HL-60/S4 treated with phorbol 12-myristate 13-acetate at 8.2 ng/mL for 4 days and 3 days (cell line): ENCODE data around the gene ABHD12B.
"Not testable (repeated sequence)": the region's sequence is repeated elsewhere in the genome, so short reads cannot be mapped to it uniquely, and the experiment has no call there.

Experiments used
- in situ Hi-C: fragments of 300-500 bp; cut with MboI; formaldehyde crosslinking; loops from 2 replicates; pipeline ENCODE4 v1.15.0; 2022; ENCODE audit warnings: low sequenced_read_pairs

ABHD12B gene

GRCh38 chr14:50932156-50932555, 60.3 kb downstream of the ABHD12B start:
- in situ Hi-C loops, result no loop called here

DNA sequence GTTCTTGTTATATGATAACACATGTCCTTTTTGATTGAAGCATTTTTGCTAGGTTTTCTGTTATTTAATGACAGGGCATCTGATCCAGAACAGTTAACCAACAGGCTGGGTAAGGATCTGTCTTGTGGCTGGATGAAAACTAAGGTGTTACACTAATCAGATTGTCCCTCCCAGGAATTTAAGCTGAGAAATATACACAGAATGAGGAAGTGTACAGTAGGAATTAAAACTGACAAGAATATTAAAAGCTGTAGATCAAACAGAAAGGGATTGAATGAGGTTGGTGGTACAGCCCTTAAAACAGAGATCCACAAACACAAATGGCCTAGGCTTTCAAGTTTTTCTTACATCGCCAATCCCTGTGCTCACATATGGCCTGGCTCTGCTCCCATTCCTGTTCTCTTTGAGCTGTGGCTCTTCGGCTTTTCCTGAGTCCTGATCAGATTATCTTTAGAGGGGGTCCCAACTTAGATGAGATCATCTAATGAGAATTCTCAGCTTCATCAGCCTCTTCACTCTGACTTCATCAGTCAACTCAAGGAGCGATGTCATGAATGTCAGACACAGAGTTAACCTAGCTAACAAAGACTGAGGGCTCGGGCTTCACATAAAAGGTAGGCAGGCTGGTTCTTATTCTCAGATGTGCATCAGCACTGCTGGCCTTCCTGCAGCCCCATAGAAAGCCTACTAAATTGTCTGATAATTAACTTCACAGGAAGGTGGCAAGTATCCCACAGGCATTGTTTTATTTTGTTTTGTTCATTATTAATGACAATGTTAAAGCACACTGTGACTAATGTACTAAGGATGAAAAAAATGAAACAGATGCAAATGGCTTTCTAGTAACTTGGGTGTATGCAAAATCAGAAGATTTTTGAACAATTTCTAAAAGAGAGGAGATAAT, 61.0 kb downstream of the ABHD12B start:
- in situ Hi-C loops, result no loop called here

GRCh38 chr14:50935126-50936015, 63.5 kb downstream of the ABHD12B start:
- in situ Hi-C loops, result no loop called here

DNA sequence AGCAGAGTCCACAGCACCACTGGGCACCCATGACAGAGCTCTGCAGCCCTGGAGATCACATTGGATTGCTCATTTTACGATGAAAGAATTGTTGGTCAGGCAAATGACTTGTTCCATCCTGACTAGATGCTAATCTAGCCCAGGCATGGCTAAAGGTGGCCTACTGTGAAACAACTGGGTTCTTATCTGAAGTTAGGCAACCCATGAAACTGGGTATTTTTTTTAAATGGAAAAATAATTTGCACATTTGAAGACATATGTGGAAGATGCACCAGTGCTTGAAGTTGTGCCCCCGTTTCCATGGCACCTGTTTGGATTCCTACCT, 64.1 kb downstream of the ABHD12B start:
- in situ Hi-C loops, result no loop called here

DNA sequence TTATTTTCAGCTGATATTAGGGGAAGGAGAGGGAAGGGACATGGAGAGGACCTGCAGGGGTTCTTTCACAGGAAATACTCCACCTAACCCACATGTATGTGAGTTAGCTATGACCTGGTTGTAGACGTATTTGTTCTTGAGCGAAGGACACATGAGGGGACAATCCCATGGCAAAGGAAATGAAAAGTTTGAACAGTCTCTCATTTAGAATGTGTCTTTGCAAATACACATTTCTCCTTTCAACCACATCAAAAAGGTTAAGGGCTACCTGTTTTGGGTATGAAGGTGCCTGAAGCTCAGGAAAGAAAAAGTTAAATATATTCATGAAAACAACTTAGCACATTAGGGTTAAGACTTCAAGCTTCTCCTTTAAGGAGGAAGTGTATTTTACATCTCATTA, 65.0 kb downstream of the ABHD12B start:
- in situ Hi-C loops, result no loop called here

DNA sequence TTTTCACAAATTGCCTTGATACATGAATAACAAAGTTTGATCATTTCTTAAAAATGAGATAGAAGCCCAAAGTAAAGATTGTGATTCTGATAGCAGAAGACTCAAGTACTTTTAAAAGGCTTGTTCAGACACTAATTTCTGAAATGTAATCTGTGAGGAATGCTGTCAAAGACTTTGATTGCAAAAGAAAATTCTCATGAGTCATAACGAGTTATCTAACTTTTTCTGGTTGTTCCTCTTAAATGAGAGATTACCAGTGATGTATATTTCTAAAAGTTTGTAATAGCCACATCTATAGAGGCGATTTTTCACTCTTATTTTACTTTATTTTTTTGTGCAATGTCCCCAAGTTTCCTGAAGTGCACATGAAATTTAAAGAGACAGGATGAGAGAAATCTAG, 65.5 kb downstream of the ABHD12B start:
- in situ Hi-C loops, result no loop called here

GRCh38 chr14:50937800-50938199, 65.9 kb downstream of the ABHD12B start:
- in situ Hi-C loops, result no loop called here

- in situ Hi-C loops, result no loop called here
Observed at GRCh38 chr14:50941151-50941550, 69.3 kb downstream of the ABHD12B start.

DNA sequence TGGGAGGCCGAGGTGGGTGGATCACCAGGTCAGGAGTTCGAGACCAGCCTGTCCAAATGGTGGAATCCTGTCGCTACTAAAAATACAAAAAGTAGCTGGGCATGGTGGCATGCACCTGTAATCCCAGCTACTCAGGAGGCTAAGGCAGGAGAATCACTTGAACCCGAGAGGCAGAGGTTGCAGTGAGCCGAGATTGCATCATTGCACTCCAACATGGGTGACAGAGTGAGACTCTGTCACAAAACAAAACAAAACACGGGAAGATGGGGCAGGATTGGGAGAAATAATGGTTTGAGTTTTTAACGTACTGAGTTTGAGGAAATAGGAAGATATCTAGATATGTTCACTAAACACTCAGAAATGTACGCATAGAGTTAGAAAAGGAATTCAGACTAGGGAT, 69.8 kb downstream of the ABHD12B start:
- in situ Hi-C loops, result not testable (repeated sequence)

DNA sequence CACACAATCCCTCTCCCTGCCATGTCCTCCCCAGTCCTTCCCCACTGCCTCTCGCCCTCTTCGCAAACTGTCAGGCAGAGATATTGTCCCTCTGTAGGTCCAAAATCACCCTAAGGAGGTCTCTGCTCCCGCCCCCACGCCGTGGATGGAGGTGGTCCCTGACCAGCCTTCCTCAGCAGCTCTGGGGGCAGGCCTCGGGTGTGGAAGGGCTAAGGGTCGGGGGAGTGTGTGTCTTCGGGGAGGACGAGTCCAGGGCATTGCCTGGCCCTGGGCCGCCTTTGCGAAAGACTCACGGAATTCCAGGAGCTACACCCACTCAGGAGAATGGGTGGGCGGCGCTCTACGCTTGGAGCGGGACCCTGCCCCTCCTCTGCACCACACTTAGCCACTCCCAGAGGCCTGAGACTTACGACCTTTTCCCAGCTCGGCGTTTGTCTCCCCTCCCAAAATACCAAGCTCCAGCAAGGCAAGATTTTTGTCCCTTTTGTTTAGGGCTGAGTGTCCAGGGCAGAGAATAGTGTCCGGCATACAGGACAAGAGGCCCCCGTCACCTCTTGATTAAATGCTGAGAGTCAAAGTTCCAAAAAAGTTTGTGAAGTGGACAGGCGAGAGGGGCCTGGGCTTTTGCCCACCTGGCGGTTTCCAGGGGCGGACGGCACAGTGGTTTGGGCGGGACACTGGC, 71.5 kb downstream of the ABHD12B start:
- in situ Hi-C loops, result no loop called here

- in situ Hi-C loops, result no loop called here
Observed at GRCh38 chr14:50943943-50944646, 72.2 kb downstream of the ABHD12B start, which contains the start of gene PYGL. Gene PYGL, minus strand, starts transcription at chr14:50944483. Its CDS starts 80 bp downstream, at chr14:50944403.

GRCh38 chr14:50944647-50945413, 73.0 kb downstream of the ABHD12B start:
- in situ Hi-C loops, result no loop called here

- in situ Hi-C loops, result no loop called here
Observed at GRCh38 chr14:50946234-50946935, 74.5 kb downstream of the ABHD12B start.

DNA sequence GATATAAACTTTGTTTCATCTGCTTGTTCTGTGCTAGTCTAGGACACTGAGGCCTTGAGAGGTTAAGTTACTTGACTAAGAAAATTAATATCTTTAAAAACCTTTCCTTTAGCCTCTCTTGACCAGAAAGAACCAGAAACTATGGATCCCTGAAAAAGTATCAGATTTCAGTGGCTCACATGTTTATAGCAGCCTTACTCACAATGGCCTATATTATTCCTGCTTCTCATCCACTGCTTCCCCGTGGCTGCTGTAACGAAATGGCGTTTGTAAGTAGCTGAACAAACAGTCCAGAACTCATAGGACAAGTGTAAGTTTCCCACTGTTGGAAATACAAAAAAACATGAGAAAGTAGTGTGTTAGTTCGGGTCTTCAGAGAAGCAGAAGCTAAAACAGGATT, 75.6 kb downstream of the ABHD12B start:
- in situ Hi-C loops, result no loop called here

DNA sequence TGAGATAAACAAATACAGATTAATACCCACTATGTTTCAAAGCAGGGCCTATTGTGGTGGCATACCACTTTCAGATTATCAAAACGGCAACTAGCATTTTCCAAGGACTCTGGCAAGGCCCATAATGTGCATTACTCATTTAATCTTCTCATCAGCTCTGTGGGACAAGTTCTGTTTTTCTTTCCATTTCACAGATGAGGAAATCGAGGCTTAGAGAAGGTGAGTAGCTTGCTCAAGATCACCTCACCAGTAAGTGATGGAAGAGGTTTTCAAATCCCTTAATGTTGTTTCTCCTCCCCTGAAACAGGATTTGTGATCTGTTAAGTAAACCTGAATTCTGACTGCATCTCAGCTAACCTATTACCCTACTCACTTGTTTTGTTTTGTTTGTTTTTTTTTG, 76.4 kb downstream of the ABHD12B start:
- in situ Hi-C loops, result no loop called here

DNA sequence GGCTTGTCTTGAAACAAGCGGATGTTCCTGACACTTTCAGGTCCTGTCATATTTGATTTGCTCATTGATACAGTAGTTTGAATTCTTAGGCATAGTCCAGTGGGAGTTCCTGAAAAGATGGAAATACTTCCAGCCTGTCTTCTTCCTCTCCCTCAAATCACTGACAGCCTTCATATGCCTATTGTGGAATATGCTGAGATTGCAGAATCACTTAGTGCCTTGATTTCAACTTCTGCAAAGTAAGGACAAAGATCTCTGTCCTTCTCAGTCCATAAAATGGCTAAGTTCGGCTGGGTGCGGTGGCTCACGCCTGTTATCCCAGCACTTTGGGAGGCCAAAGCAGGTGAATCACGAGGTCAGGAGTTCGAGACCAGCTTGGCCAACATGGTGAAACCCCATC, 79.2 kb downstream of the ABHD12B start:
- in situ Hi-C loops, result no loop called here

DNA sequence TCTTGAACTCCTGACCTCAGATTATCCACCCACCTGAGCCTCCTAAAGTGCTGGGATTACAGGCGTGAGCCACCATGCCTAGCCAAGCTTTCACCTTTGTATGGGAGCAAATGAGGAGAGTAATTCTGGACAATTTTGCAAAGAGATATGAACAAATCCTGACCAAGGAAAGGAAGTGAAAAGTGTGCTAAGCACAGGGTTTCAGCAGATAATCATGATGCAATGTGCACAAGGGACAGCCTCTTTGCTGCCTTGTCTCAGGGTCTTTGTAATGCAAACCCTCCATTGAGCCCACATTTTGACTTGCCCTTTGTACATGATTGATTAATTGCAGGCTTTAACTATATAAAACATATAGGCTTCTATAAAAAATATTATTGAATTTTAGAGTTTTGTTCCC, 81.6 kb downstream of the ABHD12B start:
- in situ Hi-C loops, result no loop called here
